ENCODE results near the gene REX1BD.
"Not testable (repeated sequence)": the region's sequence is repeated elsewhere in the genome, so short reads cannot be mapped to it uniquely, and the experiment has no call there.

Gene REX1BD
- long read RNA-seq, transcript REX1BD-201 (5 exons, 839 nt): minor isoform, 14 of 102 reads
- long read RNA-seq, transcript REX1BD-202 (5 exons, 702 nt): minor isoform, 10 of 102 reads
- long read RNA-seq, transcript REX1BD-205 (4 exons, 1,081 nt): major isoform, 65 of 102 reads
- long read RNA-seq, partial matches to known transcripts: 8 of 102 reads
- long read RNA-seq, other reads (novel, unspliced or antisense): 4 of 102 reads

GRCh38 chr19:18588611-18589379, at the start of gene REX1BD:
TSS of gene REX1BD (plus strand) at chr19:18588798. CDS start at chr19:18588802, 4 bp downstream.
- Histone ChIP-seq H3K27ac (replicated peaks) (peak within 1 kb of the TSS; percentile 82), H3K4me3 (replicated peaks; ENCODE audit: insufficient read depth, low read length) (peak within 1 kb of the TSS; percentile 73), H3K27me3 (ENCODE audit: insufficient read depth, poor library complexity, severe bottlenecking) (no peaks in the 10 kb centered on the region)
- TF ChIP-seq REST (IDR thresholded peaks at IDR 0.05; ENCODE audit: insufficient replicate concordance, low read depth) (peak; percentile 29), GABPA (IDR thresholded peaks at IDR 0.05; ENCODE audit: low read depth) (peak; percentile 51; the same call in 1 of the 2 replicates), CTCF (IDR thresholded peaks at IDR 0.05; ENCODE audit: insufficient read depth, low read length) (peak; percentile 53), POLR2AphosphoS5 (IDR thresholded peaks at IDR 0.05; ENCODE audit: low read depth) (peak; percentile 85), SPI1 (IDR thresholded peaks at IDR 0.05; ENCODE audit: borderline replicate concordance, low read depth) (peak; percentile 33; the same call in 1 of the 2 replicates)
- DNase-seq (ENCODE audit: low read depth in 1 of 2, low spot score in 1 of 2): peak; percentile 91 to 92

- no peaks in the 10 kb centered on the region for H3K27me3 ChIP-seq (ENCODE audit: insufficient read depth, poor library complexity, severe bottlenecking)
- no peak for TF ChIP-seq SPI1 (IDR thresholded peaks at IDR 0.05; ENCODE audit: borderline replicate concordance, low read depth)
- no peak for TF ChIP-seq GABPA (IDR thresholded peaks at IDR 0.05; ENCODE audit: low read depth)
- no peak for TF ChIP-seq REST (IDR thresholded peaks at IDR 0.05; ENCODE audit: insufficient replicate concordance, low read depth)
- no peak overlapping the region for H3K27ac ChIP-seq (replicated peaks)
- no peak overlapping the region for H3K4me3 ChIP-seq (replicated peaks; ENCODE audit: insufficient read depth, low read length)
- DNase-seq (ENCODE audit: low read depth in 1 of 2, low spot score in 1 of 2): no peak
Measured at GRCh38 chr19:18539372-18539771, 49.2 kb upstream of the REX1BD start.

GRCh38 chr19:18540200-18540599, 48.4 kb upstream of the REX1BD start:
- H3K27ac ChIP-seq (replicated peaks); DNase-seq (ENCODE audit: low read depth in 1 of 2, low spot score in 1 of 2); H3K4me3 ChIP-seq (replicated peaks; ENCODE audit: insufficient read depth, low read length); H3K27me3 ChIP-seq (ENCODE audit: insufficient read depth, poor library complexity, severe bottlenecking): not testable (repeated sequence)

- no peak for DNase-seq (ENCODE audit: low read depth in 1 of 2, low spot score in 1 of 2)
- no peak overlapping the region for H3K27ac ChIP-seq (replicated peaks)
- no peak overlapping the region for H3K4me3 ChIP-seq (replicated peaks; ENCODE audit: insufficient read depth, low read length)
- TF ChIP-seq CTCF (IDR thresholded peaks at IDR 0.05; ENCODE audit: insufficient read depth, low read length) (no peak), REST (IDR thresholded peaks at IDR 0.05; ENCODE audit: insufficient replicate concordance, low read depth) (no peak), GABPA (IDR thresholded peaks at IDR 0.05; ENCODE audit: low read depth) (no peak), SPI1 (IDR thresholded peaks at IDR 0.05; ENCODE audit: borderline replicate concordance, low read depth) (no peak), POLR2AphosphoS5 (IDR thresholded peaks at IDR 0.05; ENCODE audit: low read depth) (no peak)
- no peaks in the 10 kb centered on the region for H3K27me3 ChIP-seq (ENCODE audit: insufficient read depth, poor library complexity, severe bottlenecking)
Measured at GRCh38 chr19:18541258-18541991, 47.2 kb upstream of the REX1BD start.

All from HL-60 (cell line).